ENCODE measurements around the gene ACAD11. TPM values are rescaled to one million over a fixed set of nuclear protein-coding genes. Genes with fewer than 3 reads are reported as not detected.
"Not testable (repeated sequence)": the region's sequence is repeated elsewhere in the genome, so short reads cannot be mapped to it uniquely, and the experiment has no call there.

ACAD11 gene
- polyA plus RNA-seq, 10 donors = 7.4 to 23.0 (median 10.7) TPM

DNA sequence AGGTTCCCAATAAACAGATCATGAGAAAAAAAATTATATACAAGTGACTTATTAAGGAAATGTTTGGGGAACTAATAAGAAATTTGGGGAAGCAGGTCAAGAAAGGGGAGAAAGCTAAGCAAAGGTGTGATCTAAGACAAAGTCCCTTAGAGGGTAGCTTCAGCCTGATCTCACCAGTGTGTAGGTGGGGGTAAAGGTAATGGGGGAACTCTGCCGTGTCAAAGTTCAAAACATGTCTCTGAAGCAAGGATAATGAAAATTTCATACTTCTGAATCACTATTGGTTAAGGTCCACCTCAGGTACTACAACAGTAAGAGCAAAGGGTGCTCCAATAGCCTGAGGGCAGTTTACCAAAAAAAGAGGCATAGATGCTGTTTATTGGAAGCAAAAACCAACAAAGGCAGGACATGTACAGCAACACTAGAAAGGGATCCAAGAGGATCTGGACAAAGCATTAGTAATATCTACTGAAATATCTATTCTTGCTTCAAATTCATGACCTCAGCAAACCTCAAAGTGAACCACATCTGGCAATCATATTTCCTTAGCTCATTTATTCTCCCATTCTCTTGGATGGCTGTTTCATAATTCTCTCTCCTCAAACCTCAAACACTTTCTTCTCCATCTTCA is 6.9 kb downstream of the ACAD11 start:
- DNase-seq = peak in 1 of 3 donors; percentile 15

DNA sequence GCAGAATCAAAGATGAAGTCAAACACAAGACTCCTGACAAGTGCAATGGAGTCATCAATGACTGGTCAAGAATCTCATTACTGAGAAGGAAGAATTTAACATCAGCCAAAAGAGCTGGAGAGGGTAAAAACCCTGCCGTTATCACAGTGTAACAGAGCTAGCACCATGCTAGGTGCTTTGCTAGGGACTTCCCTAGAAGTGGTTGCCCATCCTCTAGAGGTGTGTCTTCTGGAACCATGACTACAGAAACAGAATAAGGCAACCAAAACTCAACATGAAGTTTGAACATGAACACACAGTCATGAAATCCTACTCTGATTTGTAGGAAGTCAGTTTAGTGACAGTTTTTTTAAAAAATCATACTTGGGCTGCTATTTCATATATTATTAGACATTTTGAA is 9.5 kb downstream of the ACAD11 start:
- DNase-seq = no peak

DNA sequence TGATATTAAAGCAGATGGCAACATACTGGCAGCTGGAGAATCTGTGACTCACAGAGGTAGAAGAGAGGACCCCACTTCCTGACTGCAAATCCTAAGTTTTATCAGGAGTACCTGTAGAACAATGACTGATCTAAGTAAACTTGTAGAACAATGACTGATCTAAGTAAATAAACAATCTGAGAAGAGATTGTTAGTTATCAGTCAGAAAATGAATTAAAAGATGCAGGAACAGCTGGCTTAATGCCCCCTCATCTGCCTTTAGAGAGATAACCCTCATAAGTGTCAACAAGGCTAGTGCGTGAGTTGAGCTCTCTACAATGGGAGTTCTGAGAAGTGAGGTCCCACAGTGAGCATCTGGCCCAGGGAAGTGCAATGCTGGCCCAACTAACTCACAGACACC is 14.6 kb downstream of the ACAD11 start:
- DNase-seq = no peak

DNA sequence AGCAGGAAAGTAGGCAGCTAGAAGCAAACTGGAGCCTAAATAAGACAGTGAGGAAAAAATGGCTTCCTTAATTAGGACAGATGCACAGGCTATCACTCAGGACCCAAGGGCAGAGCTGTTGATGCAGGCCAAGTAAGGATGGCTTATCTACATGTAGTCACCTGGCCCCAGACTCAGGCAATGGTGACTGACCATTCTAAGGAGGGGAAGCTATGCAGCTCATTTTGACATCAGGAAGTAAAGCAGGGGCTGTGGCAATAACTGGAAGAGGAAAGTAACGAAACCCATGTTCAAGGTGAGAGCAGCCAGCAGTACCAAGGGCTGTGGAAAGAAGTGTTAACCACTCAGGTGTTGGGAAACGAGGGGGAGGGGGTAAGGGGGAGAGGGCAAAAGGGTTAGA is 16.2 kb downstream of the ACAD11 start:
- no peak for DNase-seq

DNA sequence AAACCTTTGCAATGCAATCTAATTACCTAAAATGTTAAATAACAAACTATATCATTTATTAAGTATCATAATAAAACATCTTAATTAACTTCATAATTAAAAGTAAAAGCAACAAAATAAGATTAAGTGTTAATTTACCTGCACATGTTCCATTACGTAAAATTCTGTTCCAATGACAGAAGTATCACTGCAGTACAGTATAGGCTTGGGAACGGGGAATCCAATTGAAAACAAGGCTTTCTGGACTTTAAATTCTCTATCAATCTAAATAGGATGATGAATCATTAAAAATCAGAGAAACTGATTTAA is 17.1 kb downstream of the ACAD11 start:
- DNase-seq = no peak

- DNase-seq = peak; percentile 53 to 71 (median 55)
Measured at GRCh38 chr3:132641837-132642538, 17.6 kb downstream of the ACAD11 start.

DNA sequence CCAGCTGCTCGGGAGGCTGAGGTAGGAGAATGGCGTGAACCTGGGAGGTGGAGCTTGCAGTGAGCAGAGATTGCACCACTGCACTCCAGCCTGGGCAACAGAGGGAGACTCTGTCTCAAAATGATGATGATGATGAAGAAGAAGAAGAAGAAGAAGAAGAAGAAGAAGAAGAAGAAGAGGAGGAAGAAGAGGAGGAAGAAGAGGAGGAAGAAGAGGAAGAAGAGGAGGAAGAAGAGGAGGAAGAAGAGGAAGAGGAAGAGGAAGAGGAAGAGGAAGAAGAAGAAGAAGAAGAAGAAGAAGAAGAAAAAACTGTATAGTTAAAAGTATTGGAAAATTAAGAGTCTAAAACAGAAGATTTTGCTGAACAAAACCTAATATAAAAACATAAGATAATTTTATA is 18.2 kb downstream of the ACAD11 start:
- not testable (repeated sequence) for DNase-seq

GRCh38 chr3:132638706-132639105 is 20.9 kb downstream of the ACAD11 start:
- no peak for DNase-seq

DNA sequence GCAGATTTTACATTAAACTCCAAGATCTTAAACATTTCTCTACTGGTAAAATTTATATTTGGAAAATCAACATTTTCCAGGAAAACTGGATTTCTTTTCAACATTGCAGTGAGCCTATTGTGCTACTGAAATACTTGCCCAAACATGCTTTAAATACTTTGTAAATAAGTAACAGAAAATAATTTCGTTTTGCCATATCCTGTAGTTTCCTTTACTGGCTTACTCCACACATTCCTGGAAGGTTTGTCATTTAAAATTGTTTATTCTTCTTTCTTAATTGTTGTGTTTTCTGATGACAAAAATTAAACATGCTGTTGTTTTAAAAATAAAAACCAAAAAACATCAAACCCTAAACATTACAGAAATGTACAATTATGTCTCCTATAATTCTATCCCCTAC is 22.0 kb downstream of the ACAD11 start:
- DNase-seq = no peak

DNA sequence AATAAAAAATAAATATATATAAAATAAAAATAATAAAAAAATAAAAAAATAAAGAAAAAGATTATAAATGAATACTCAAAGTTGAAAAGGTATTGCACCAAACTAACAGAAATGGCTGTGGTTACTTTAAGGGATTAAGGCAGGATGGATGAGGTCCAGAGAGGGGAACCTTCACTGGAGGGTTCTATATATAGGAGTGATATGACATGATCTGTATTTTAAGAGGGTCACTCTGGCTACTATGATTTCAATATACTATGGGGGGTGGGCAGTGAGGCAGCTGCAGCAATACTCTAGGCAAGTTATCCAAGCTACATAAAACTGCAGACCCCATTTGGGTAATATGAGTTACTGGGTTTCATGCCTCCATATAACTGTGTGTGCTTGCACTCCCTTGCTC is 24.6 kb downstream of the ACAD11 start:
- no peak for DNase-seq

- DNase-seq = no peak
Measured at GRCh38 chr3:132630612-132631011, 29.0 kb downstream of the ACAD11 start.

DNA sequence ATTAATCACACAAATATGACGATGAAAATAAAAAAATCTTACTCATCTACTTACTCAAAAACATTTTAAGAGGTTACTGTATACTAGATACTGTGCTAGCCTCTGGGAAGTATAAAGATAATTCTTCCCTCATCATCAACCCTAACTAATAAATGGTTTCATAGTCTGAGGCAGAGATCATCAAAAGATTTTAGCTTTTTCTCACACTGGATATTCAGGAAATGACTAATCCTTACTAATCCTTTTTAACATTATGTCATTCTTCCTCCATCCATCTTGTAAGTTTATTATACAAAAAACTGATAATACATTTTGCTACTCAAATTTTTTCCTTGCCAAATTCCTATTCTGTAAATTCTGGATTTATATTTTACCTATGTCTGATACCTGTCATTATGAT is 29.7 kb downstream of the ACAD11 start:
- peak in 1 of 3 donors; percentile 28 for DNase-seq

- DNase-seq = no peak
Measured at GRCh38 chr3:132628157-132628556, 31.5 kb downstream of the ACAD11 start.

DNA sequence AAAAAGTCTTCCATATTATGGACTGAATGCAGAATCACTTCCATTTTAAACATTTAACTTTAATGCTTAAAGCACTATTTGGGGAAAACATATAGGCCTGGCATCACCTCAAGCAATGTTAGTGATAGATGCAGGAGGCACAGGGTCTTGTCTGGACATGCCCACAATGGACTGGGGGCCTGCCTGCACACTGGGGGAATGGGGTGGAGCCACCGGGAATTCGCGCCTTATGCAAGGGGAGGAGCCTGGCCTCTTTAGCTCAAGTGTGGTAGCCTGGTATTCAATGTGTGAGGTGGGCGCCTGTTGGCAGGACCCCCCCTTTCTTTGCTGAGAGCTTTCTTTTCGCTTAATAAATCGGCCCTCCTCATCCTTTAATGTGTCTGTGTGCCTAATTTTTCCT is 32.7 kb downstream of the ACAD11 start:
- no peak for DNase-seq

- DNase-seq = no peak
Measured at GRCh38 chr3:132625613-132626012, 34.0 kb downstream of the ACAD11 start.

DNA sequence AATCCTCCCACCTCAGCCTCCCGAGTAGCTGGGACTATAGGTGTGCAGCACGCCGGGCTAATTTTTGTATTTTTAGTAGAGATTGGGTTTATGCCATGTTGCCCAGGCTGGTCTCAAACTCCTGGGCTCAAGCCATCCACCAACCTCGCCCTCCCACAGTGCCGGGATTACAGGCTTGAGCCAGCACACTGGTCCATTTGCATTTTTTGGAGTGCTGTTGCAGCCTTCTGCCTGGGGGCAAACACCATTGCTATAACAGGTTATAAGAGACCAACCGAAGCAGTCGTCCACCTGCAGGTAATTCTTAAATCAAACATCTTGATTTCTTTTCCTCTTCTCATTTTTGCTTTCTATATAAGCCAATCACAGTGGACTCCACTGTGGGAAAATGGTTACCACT is 34.8 kb downstream of the ACAD11 start:
- no peak for DNase-seq

DNA sequence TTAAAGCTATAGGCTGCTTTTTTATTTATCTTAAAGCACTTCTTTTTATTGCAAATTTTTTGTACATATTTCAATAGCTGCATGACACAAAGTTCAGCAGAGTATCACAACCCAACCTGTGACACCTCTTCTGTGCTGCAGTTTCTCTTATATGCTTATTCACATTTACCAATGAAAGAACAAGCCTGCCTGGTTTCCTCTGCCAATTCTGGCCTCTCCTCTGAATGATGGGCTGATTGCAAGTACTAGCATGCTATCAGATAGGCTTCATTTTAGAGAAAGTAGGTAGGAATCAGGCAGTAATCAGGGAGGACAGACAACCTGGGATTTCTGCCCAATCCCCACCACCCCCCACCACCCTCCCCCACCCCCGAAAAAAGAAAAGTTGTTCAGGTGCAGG is 36.0 kb downstream of the ACAD11 start:
- DNase-seq = no peak

DNA sequence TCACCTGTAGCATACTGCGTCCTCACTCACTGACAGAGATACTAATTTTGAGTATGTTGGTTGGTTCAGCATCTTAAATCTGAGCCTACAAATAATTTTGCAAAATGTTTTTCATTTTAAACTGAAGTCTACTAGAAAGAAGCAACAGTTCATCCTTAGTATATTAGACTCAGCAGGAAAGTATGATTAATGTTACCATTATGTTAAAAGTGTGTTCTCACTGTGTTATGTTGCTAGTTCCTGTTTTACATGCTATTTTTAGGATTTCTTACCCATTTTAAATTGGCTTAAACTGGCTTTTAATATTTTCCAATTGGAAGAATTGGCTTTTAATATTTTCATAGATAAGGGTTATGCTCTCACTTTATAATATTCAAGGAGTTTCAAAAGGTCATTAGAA is 36.8 kb downstream of the ACAD11 start:
- no peak for DNase-seq

DNA sequence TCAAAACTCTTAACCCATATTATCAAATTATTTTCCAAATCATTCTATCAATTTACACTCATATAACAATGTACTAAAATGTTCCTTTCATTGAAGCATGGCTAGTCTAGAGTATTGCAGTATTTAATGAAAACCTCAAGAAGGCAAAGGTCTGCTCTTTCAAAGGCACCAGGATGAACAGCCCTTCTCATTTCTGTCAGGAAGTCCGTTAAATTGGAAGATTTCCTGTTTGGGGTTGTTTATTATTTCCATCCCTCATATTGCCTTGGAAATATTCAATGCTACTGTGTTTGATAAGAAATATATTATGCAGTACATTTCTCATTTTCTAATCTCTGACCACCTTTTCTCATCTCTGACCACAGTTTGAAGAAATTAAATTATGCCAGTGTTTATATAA is 37.5 kb downstream of the ACAD11 start:
- no peak for DNase-seq

GRCh38 chr3:132616780-132617179 is 42.8 kb downstream of the ACAD11 start:
- DNase-seq = no peak

DNA sequence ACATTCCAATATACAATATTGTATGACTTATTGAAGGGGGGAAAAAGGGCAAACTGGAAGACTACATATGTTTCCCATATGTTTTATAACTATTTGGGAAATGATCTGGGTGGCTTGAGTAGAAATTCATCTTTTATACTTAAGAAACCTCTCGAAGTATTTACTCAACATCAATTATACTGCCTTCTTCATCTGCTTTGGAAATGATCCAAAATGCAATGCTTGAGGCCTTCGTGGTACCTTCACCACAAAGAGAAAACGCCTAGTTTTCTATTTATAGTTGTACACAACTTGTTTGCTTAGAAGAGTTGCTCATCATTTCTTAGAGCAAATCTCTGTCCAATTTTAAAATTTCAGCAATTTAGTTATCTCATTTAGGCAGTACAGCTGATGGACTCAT is 43.7 kb downstream of the ACAD11 start:
- no peak for DNase-seq

GRCh38 chr3:132615301-132615700 is 44.3 kb downstream of the ACAD11 start:
- not testable (repeated sequence) for DNase-seq

- not testable (repeated sequence) for DNase-seq
Measured at GRCh38 chr3:132606620-132607019, 53.0 kb downstream of the ACAD11 start.

DNA sequence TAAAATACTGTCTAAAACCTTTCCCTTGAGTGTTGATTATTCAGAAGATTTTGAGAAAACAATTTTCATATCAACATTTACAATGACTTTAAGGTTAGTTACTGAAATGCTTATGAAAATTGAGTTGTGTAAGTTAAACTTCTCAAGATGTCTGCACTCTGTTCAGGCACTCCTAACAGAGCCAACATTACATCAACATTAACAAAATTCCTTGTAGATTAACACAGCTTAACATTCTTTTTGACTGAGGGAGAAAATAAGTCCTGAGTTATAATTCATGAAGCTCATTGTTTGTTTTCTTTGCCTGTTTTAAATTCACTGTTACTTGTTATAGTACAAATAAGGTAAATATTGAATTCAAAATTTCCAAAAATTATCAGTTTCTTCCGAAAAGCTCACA is 53.5 kb downstream of the ACAD11 start:
- peak in 1 of 3 donors; percentile 14 for DNase-seq
